D341Med (cell line): ENCODE measurements around the gene CEP63.

Experiments used
- DNase-seq: peaks from one replicate; pipeline ENCODE4 v3.0.0; 2012; ENCODE audit warnings: low spot score

Gene CEP63

GRCh38 chr3:134608771-134609435 is 123.0 kb downstream of the CEP63 start:
- peak; percentile 11 for DNase-seq

GRCh38 chr3:134609821-134610431 is 124.1 kb downstream of the CEP63 start:
- peak; percentile 7 for DNase-seq

- peak; percentile 12 for DNase-seq
Observed at GRCh38 chr3:134610432-134611385, 124.9 kb downstream of the CEP63 start.

GRCh38 chr3:134611516-134611915 is 125.7 kb downstream of the CEP63 start:
- DNase-seq, result peak; percentile 9

GRCh38 chr3:134613006-134613520 is 127.2 kb downstream of the CEP63 start:
- DNase-seq, result peak; percentile 9

GRCh38 chr3:134614955-134615354 is 129.1 kb downstream of the CEP63 start:
- no peak for DNase-seq

- no peak for DNase-seq
Observed at GRCh38 chr3:134615743-134616142, 129.9 kb downstream of the CEP63 start.

- DNase-seq, result no peak
Observed at GRCh38 chr3:134617608-134618477, 132.0 kb downstream of the CEP63 start.

- peak; percentile 4 for DNase-seq
Observed at GRCh38 chr3:134618478-134619300, 132.8 kb downstream of the CEP63 start.

GRCh38 chr3:134619301-134619615 is 133.4 kb downstream of the CEP63 start:
- DNase-seq, result peak; percentile 10

- peak; percentile 12 for DNase-seq
Observed at GRCh38 chr3:134619884-134620445, 134.1 kb downstream of the CEP63 start.

- peak; percentile 5 for DNase-seq
Observed at GRCh38 chr3:134620476-134621115, 134.7 kb downstream of the CEP63 start.

GRCh38 chr3:134621854-134622253 is 136.0 kb downstream of the CEP63 start:
- DNase-seq, result no peak

GRCh38 chr3:134622806-134623365 is 137.0 kb downstream of the CEP63 start:
- DNase-seq, result peak; percentile 14

GRCh38 chr3:134623615-134624245 is 137.9 kb downstream of the CEP63 start:
- peak; percentile 11 for DNase-seq
